ENCODE data around the gene MS4A8. TPM values are rescaled to one million over a fixed set of nuclear protein-coding genes. Genes with fewer than 3 reads are reported as not detected.

MS4A8 gene
- total RNA-seq, 4 donors from 2014 or later = 22.9 to 141 (median 52.1) TPM

DNA sequence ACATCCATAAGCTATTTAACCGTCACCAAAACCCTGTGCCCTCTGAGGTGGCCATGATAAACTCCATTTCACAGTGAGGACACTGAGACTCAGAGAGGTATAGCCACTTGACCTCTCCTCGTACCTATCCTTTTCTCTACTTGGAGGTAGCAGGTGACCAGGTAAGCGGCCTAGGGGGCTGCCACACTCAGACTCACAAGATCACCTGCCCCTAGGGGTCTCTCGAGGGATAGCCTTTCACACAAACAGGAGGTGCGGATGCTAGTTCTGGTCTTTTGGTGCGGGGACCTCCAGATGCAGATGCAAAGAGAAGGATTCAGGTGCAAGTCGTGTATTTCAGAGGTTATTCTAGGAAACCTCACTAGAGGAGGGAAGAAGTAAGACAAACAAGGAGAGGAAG lies 39.7 kb downstream of the MS4A8 start:
- Histone ChIP-seq H3K4me3 (no peak overlapping the region), H3K9me3 (no peaks in the 10 kb centered on the region), H3K36me3 (no peaks in the 10 kb centered on the region), H3K27ac (no peak overlapping the region), H3K4me1 (no peaks in the 10 kb centered on the region), H3K27me3 (peaks cover 7% of the 10 kb centered on the region)
- 83 to 86% methylated on average over 2 to 7 of the region's 7 CpGs for WGBS, 2 donors (ENCODE audit: low coverage in 1 of 2)
- TF ChIP-seq POLR2AphosphoS5 (IDR thresholded peaks at IDR 0.05) (no peak), EP300 (IDR thresholded peaks at IDR 0.05; ENCODE audit: low read depth) (no peak), POLR2A (IDR thresholded peaks at IDR 0.05) (no peak)
- TF ChIP-seq, protein P1, sequence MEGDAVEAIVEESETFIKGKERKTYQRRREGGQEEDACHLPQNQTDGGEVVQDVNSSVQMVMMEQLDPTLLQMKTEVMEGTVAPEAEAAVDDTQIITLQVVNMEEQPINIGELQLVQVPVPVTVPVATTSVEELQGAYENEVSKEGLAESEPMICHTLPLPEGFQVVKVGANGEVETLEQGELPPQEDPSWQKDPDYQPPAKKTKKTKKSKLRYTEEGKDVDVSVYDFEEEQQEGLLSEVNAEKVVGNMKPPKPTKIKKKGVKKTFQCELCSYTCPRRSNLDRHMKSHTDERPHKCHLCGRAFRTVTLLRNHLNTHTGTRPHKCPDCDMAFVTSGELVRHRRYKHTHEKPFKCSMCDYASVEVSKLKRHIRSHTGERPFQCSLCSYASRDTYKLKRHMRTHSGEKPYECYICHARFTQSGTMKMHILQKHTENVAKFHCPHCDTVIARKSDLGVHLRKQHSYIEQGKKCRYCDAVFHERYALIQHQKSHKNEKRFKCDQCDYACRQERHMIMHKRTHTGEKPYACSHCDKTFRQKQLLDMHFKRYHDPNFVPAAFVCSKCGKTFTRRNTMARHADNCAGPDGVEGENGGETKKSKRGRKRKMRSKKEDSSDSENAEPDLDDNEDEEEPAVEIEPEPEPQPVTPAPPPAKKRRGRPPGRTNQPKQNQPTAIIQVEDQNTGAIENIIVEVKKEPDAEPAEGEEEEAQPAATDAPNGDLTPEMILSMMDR (IDR thresholded peaks at IDR 0.05) = no peak
- in situ Hi-C loops (cut with MboI; ENCODE audit: low pct_ligation_motif_present in 1 of 4, low pct_unique_long_range_greater_than_20kb in 1 of 4, low sequenced_read_pairs in 3 of 4) (no loop called here), intact Hi-C loops (cut with DNase I; ENCODE audit: low total_unique reads) (no loop called here)
- DNase-seq = no peak

DNA sequence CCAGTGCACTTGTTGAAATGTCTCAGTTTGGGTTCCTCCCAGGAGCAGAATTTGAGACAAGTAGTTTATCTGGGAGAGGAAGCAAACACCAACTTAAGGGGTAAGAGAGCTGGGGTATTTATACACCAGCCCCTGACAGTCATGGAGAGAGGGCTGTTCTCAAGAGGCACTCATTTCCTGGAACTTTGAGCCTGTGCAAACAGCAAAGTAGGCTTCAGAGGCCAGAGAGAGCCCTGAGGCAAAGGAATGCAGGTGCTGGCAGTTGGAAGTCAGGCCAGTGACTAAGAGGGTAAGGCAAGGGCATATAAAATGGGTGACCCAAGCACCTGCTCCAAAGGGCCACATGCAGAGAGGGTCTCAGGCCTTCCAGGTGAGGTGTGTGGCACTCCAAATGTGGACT lies 41.2 kb downstream of the MS4A8 start:
- intact Hi-C loops (cut with DNase I; ENCODE audit: low total_unique reads) = loop anchor here (10.0 kb wide), 1 partner anchor 1286 kb away; the partner anchor contains the start of gene OR4D6
- in situ Hi-C loops (cut with MboI; ENCODE audit: low pct_ligation_motif_present in 1 of 4, low pct_unique_long_range_greater_than_20kb in 1 of 4, low sequenced_read_pairs in 3 of 4) = no loop called here
- H3K27ac ChIP-seq = no peak overlapping the region

DNA sequence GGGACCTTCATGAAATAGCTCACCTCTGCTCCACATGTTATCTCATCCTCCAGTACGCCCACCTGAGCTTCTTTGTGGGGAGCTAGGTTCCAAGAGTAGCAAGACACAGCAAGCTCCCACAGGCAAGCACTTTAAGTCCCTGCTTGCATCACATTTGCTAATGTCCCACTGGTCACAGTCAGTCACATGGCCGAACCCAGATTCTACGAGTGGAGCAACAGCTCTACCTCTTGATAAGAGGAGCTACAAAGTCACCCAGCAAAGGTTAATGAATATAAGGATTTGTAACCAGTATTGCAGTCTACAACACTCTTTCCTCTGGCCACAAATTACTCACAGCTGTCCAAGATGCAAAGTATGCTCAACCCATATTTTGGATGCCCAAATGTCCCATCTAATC lies 42.0 kb downstream of the MS4A8 start:
- in situ Hi-C loops (cut with MboI; ENCODE audit: low pct_ligation_motif_present in 1 of 4, low pct_unique_long_range_greater_than_20kb in 1 of 4, low sequenced_read_pairs in 3 of 4) = no loop called here
- TF ChIP-seq POLR2AphosphoS5 (IDR thresholded peaks at IDR 0.05) (no peak), EP300 (IDR thresholded peaks at IDR 0.05; ENCODE audit: low read depth) (no peak), POLR2A (IDR thresholded peaks at IDR 0.05) (no peak)
- TF ChIP-seq, protein P1 (IDR thresholded peaks at IDR 0.05) = no peak
- intact Hi-C loops (cut with DNase I; ENCODE audit: low total_unique reads) = loop anchor here (10.0 kb wide), 1 partner anchor 1287 kb away; the partner anchor contains the start of gene OR4D6
- WGBS, 2 donors (ENCODE audit: low coverage in 1 of 2) = 96% methylated on average over 3 of the region's 3 CpGs; no CpG with 5 or more reads in 1 of the 2 donors
- DNase-seq = no peak
- Histone ChIP-seq H3K27me3 (peaks cover 7% of the 10 kb centered on the region), H3K4me1 (no peaks in the 10 kb centered on the region), H3K9me3 (no peaks in the 10 kb centered on the region), H3K27ac (no peak overlapping the region), H3K4me3 (no peak overlapping the region), H3K36me3 (no peaks in the 10 kb centered on the region)

More for the DNA sequence above, 41.2 kb downstream of the MS4A8 start:
- H3K4me3 ChIP-seq = no peak overlapping the region
- peaks cover 7% of the 10 kb centered on the region for H3K27me3 ChIP-seq
- no peaks in the 10 kb centered on the region for H3K36me3 ChIP-seq
- no peak for TF ChIP-seq POLR2AphosphoS5 (IDR thresholded peaks at IDR 0.05)
- TF ChIP-seq, protein P1 (IDR thresholded peaks at IDR 0.05) = no peak
- TF ChIP-seq EP300 (IDR thresholded peaks at IDR 0.05; ENCODE audit: low read depth) = no peak
- TF ChIP-seq POLR2A (IDR thresholded peaks at IDR 0.05) = no peak
- no peak for DNase-seq
- no peaks in the 10 kb centered on the region for H3K4me1 ChIP-seq
- H3K9me3 ChIP-seq = no peaks in the 10 kb centered on the region

DNA sequence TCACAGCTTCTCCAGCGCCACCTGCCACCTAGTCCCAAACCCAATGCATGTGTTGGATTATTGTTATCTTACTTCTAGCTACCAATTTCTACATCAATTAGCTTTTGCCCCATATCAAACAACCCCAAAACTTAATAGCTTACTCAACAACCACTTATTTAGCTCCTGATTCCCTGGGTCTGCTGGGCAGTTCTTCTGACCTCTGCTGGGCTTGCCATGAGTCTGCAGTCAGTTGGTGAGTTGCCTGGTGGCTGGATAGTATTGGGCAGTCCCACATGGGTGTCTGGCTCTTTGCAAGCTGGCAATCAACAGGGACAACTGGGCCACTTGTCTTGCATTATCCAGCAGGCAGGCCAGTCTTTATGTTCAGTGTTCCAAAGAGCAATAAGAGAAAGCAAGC lies 43.6 kb downstream of the MS4A8 start:
- in situ Hi-C loops (cut with MboI; ENCODE audit: low pct_ligation_motif_present in 1 of 4, low pct_unique_long_range_greater_than_20kb in 1 of 4, low sequenced_read_pairs in 3 of 4) = no loop called here
- H3K4me3 ChIP-seq = no peak overlapping the region
- peaks cover 4% of the 10 kb centered on the region for H3K27me3 ChIP-seq
- intact Hi-C loops (cut with DNase I; ENCODE audit: low total_unique reads) = loop anchor here (10.0 kb wide), 1 partner anchor 1288 kb away; the partner anchor contains the start of gene OR4D6
- H3K36me3 ChIP-seq = no peaks in the 10 kb centered on the region
- H3K9me3 ChIP-seq = no peaks in the 10 kb centered on the region
- 78 to 89% methylated on average over 1 of the region's 1 CpG for WGBS, 2 donors (ENCODE audit: low coverage in 1 of 2)
- H3K4me1 ChIP-seq = no peaks in the 10 kb centered on the region
- TF ChIP-seq POLR2AphosphoS5 (IDR thresholded peaks at IDR 0.05) = no peak
- TF ChIP-seq, protein P1 (IDR thresholded peaks at IDR 0.05) = peak in 2 of 5 experiments; percentile 3 to 10
- no peak overlapping the region for H3K27ac ChIP-seq
- DNase-seq = no peak
